ENCODE measurements around the gene ICAM1. TPM values are rescaled to one million over a fixed set of nuclear protein-coding genes. Genes with fewer than 3 reads are reported as not detected.
A peak's percentile ranks its signal among the peaks of the same experiment; 100 is the strongest.

ICAM1 gene
- polyA plus RNA-seq, 1 donor (not counting 4 experiments of a cell fraction or from before 2014, with no cell fraction given): 0.30 TPM

DNA sequence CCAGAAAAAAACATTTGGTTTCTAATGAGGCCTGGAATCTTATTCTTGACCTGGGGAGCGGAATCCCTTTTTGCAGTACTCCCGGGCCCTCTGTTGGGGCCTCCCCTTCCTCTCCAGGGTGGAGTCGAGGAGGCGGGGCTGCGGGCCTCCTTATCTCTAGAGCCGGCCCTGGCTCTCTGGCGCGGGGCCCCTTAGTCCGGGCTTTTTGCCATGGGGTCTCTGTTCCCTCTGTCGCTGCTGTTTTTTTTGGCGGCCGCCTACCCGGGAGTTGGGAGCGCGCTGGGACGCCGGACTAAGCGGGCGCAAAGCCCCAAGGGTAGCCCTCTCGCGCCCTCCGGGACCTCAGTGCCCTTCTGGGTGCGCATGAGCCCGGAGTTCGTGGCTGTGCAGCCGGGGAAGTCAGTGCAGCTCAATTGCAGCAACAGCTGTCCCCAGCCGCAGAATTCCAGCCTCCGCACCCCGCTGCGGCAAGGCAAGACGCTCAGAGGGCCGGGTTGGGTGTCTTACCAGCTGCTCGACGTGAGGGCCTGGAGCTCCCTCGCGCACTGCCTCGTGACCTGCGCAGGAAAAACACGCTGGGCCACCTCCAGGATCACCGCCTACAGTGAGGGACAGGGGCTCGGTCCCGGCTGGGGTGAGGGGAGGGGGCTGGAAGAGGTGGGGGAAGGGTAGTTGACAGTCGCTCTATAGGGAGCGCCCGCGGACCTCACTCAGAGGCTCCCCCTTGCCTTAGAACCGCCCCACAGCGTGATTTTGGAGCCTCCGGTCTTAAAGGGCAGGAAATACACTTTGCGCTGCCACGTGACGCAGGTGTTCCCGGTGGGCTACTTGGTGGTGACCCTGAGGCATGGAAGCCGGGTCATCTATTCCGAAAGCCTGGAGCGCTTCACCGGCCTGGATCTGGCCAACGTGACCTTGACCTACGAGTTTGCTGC, 16.1 kb downstream of the ICAM1 start, which contains the start of gene ICAM4:
ICAM4 (plus strand) TSS at position 153 of the 935 bp plus-strand sequence; CDS start at position 211, 58 bp downstream.
- Histone ChIP-seq H3K9me3 (ENCODE audit: control insufficient read depth, low read depth, low read length) (no peaks in the 10 kb centered on the region), H3K79me2 (ENCODE audit: control insufficient read depth, insufficient read depth, low read length) (no peaks in the 10 kb centered on the region), H3K4me2 (ENCODE audit: control insufficient read depth, extremely low read depth, insufficient read depth, low read depth, low read length) (peak within 1 kb of the TSS; percentile 56), H3K27me3 (ENCODE audit: control insufficient read depth, extremely low read depth, insufficient read depth, low read length) (peaks cover 42% of the 10 kb centered on the region), H3K4me3 (ENCODE audit: control insufficient read depth in 2 of 3, extremely low read depth in 1 of 3, insufficient read depth in 2 of 3, low read depth in 1 of 3, low read length in 3 of 3) (no peak within 1 kb of the TSS), H3K4me1 (ENCODE audit: control insufficient read depth, extremely low read depth, insufficient read depth, low read length) (peaks cover 50% of the 10 kb centered on the region), H3K36me3 (ENCODE audit: control insufficient read depth in 2 of 2, extremely low read depth in 1 of 2, insufficient read depth in 2 of 2, low read length in 2 of 2) (no peaks in the 10 kb centered on the region), H2AFZ (ENCODE audit: control insufficient read depth, low read length) (peak within 1 kb of the TSS; percentile 26), H3K27ac (ENCODE audit: control insufficient read depth, insufficient read depth, low read length) (no peak within 1 kb of the TSS), H4K20me1 (ENCODE audit: control insufficient read depth, extremely low read depth, insufficient read depth, low read length) (no peaks in the 10 kb centered on the region), H3K9me1 (ENCODE audit: control insufficient read depth, extremely low read depth, insufficient read depth, low read length) (no peaks in the 10 kb centered on the region), H3K9ac (ENCODE audit: control insufficient read depth, extremely low read depth, insufficient read depth, low read length) (no peak within 1 kb of the TSS)
- dilution Hi-C loops (cut with MboI; ENCODE audit: extremely low pct_ligation_motif_present, low sequenced_read_pairs): no loop called here
- FAIRE-seq (no peak), DNase-seq (ENCODE audit: low read depth, low spot score) (no peak)
- TF ChIP-seq, protein P1, sequence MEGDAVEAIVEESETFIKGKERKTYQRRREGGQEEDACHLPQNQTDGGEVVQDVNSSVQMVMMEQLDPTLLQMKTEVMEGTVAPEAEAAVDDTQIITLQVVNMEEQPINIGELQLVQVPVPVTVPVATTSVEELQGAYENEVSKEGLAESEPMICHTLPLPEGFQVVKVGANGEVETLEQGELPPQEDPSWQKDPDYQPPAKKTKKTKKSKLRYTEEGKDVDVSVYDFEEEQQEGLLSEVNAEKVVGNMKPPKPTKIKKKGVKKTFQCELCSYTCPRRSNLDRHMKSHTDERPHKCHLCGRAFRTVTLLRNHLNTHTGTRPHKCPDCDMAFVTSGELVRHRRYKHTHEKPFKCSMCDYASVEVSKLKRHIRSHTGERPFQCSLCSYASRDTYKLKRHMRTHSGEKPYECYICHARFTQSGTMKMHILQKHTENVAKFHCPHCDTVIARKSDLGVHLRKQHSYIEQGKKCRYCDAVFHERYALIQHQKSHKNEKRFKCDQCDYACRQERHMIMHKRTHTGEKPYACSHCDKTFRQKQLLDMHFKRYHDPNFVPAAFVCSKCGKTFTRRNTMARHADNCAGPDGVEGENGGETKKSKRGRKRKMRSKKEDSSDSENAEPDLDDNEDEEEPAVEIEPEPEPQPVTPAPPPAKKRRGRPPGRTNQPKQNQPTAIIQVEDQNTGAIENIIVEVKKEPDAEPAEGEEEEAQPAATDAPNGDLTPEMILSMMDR (optimal IDR thresholded peaks at IDR 0.05 in 1 of 3, IDR thresholded peaks at IDR 0.05 in 1 of 3, conservative IDR thresholded peaks at IDR 0.05 in 1 of 3; ENCODE audit: extremely low read depth in 1 of 3, insufficient read depth in 2 of 3, low read length in 3 of 3): no peak
- no peak for TF ChIP-seq EZH2 (IDR thresholded peaks at IDR 0.05; ENCODE audit: low read length)

DNA sequence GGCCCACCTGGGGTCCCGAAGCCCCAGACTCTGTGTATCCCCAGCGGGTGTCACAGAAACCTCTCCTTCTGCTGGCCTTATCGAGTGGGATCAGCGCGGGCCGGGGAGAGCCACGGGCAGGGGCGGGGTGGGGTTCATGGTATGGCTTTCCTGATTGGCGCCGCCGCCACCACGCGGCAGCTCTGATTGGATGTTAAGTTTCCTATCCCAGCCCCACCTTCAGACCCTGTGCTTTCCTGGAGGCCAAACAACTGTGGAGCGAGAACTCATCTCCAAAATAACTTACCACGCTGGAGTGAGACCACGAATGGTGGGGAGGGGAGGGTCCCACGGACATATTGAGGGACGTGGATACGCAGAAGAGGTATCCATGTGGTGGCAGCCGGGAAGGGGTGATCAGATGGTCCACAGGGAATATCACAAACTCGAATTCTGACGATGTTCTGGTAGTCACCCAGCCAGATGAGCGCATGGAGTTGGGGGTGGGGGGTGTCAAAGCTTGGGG, 17.8 kb downstream of the ICAM1 start:
- H4K20me1 ChIP-seq (ENCODE audit: control insufficient read depth, extremely low read depth, insufficient read depth, low read length): no peaks in the 10 kb centered on the region
- H3K79me2 ChIP-seq (ENCODE audit: control insufficient read depth, insufficient read depth, low read length): no peaks in the 10 kb centered on the region
- no peak for TF ChIP-seq EZH2 (IDR thresholded peaks at IDR 0.05; ENCODE audit: low read length)
- TF ChIP-seq, protein P1 (optimal IDR thresholded peaks at IDR 0.05 in 1 of 3, IDR thresholded peaks at IDR 0.05 in 1 of 3, conservative IDR thresholded peaks at IDR 0.05 in 1 of 3; ENCODE audit: extremely low read depth in 1 of 3, insufficient read depth in 2 of 3, low read length in 3 of 3): no peak
- no peaks in the 10 kb centered on the region for H3K9me3 ChIP-seq (ENCODE audit: control insufficient read depth, low read depth, low read length)
- H3K27me3 ChIP-seq (ENCODE audit: control insufficient read depth, extremely low read depth, insufficient read depth, low read length): peaks cover 58% of the 10 kb centered on the region
- peak overlapping the region; percentile 4 for H3K9ac ChIP-seq (ENCODE audit: control insufficient read depth, extremely low read depth, insufficient read depth, low read length)
- H2AFZ ChIP-seq (ENCODE audit: control insufficient read depth, low read length): peak overlapping the region; percentile 66
- dilution Hi-C loops (cut with MboI; ENCODE audit: extremely low pct_ligation_motif_present, low sequenced_read_pairs): no loop called here
- H3K4me2 ChIP-seq (ENCODE audit: control insufficient read depth, extremely low read depth, insufficient read depth, low read depth, low read length): peak overlapping the region; percentile 76
- no peak overlapping the region for H3K27ac ChIP-seq (ENCODE audit: control insufficient read depth, insufficient read depth, low read length)
- no peak for DNase-seq (ENCODE audit: low read depth, low spot score)
- H3K4me3 ChIP-seq (ENCODE audit: control insufficient read depth in 2 of 3, extremely low read depth in 1 of 3, insufficient read depth in 2 of 3, low read depth in 1 of 3, low read length in 3 of 3): peak overlapping the region in 2 of 3 experiments; percentile 27 to 66
- H3K36me3 ChIP-seq (ENCODE audit: control insufficient read depth in 2 of 2, extremely low read depth in 1 of 2, insufficient read depth in 2 of 2, low read length in 2 of 2): no peaks in the 10 kb centered on the region
- H3K4me1 ChIP-seq (ENCODE audit: control insufficient read depth, extremely low read depth, insufficient read depth, low read length): peaks cover 43% of the 10 kb centered on the region
- no peak for FAIRE-seq
- no peaks in the 10 kb centered on the region for H3K9me1 ChIP-seq (ENCODE audit: control insufficient read depth, extremely low read depth, insufficient read depth, low read length)
